AG04450 (cell line): ENCODE results near the gene SH2D3A. TPM values are rescaled to one million over a fixed set of nuclear protein-coding genes. Genes with fewer than 3 reads are reported as not detected.
"Not testable (repeated sequence)": the region's sequence is repeated elsewhere in the genome, so short reads cannot be mapped to it uniquely, and the experiment has no call there.

ENCODE experiments used
- CTCF ChIA-PET: fragments of 300-600, 350-600 bp; formaldehyde crosslinking; extraction: SDS; loops from one replicate; lab custom pipeline; 2022; ENCODE audit warnings: antibody characterized with exemption, inconsistent platforms; lab: Charles Lee
- POLR2A ChIA-PET: fragments of 350-600 bp; formaldehyde crosslinking; extraction: SDS; loops from one replicate; lab custom pipeline; 2021; ENCODE audit warnings: antibody characterized with exemption, inconsistent platforms; lab: Yijun Ruan, JAX
- DNase-seq: peaks from one replicate; pipeline ENCODE4 v3.0.0-alpha.2; 2011; ENCODE audit warnings: low read depth, low spot score
- H3K27ac ChIP-seq: one replicate; pipeline ENCODE4 v1.5.1; 2012; ENCODE audit warnings: low read depth, low read length, control low read depth
- H3K27me3 ChIP-seq: one replicate; pipeline ENCODE4 v1.6.0; 2012; ENCODE audit warnings: low read length; ENCODE audit not compliant: control insufficient read depth, insufficient read depth
- H3K4me3 ChIP-seq: 2 replicates; pipeline ENCODE4 v1.5.1; 2011; ENCODE audit warnings: mild to moderate bottlenecking, low read depth, low read length, control low read depth
- H3K9me3 ChIP-seq: 2 replicates; pipeline ENCODE4 v1.5.1; 2012; ENCODE audit warnings: low read length; ENCODE audit not compliant: control insufficient read depth, insufficient read depth
- CTCF ChIP-seq: IDR thresholded peaks from 2 replicates; pipeline ENCODE4 v1.5.1; 2011; ENCODE audit warnings: low read depth, low read length, control low read depth, inconsistent platforms
- polyA plus RNA-seq: library from polyadenylated mRNA; depleted of rRNA; stranded (reverse); fragments of >200 nt; gene quantifications from 2 replicates; pipeline ENCODE4 v1.2.3, GENCODE V29; 2011

Gene SH2D3A
- polyA plus RNA-seq, 1 experiment, result not detected

DNA sequence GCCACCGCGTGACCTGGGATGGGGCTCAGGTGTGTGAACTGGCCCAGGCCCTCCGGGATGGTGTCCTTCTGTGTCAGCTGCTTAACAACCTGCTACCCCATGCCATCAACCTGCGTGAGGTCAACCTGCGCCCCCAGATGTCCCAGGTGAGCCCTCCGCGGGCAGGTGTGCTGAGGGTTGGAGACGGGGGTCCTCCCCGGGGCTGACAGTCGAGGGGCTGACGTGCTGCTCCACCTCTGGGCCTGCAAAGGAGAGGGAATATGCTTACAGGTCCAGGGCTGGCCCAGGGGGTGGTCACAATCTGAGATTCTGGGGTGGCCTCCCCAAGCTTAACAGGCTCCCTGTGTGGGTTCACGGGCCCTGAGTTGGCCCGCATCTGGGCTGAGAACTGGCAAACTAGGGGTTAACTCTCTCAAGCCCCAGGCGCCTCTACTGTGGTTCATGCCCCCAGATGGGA, 5.7 kb upstream of the SH2D3A start:
- Histone ChIP-seq H3K27me3 (no peaks in the 10 kb centered on the region), H3K4me3 (no peak overlapping the region), H3K9me3 (peaks cover 4% of the 10 kb centered on the region; the same call in 1 of the 2 replicates), H3K27ac (no peak overlapping the region)
- ChIA-PET CTCF (no interaction called here), POLR2A (no interaction called here)
- no peak for TF ChIP-seq CTCF
- DNase-seq, result no peak

DNA sequence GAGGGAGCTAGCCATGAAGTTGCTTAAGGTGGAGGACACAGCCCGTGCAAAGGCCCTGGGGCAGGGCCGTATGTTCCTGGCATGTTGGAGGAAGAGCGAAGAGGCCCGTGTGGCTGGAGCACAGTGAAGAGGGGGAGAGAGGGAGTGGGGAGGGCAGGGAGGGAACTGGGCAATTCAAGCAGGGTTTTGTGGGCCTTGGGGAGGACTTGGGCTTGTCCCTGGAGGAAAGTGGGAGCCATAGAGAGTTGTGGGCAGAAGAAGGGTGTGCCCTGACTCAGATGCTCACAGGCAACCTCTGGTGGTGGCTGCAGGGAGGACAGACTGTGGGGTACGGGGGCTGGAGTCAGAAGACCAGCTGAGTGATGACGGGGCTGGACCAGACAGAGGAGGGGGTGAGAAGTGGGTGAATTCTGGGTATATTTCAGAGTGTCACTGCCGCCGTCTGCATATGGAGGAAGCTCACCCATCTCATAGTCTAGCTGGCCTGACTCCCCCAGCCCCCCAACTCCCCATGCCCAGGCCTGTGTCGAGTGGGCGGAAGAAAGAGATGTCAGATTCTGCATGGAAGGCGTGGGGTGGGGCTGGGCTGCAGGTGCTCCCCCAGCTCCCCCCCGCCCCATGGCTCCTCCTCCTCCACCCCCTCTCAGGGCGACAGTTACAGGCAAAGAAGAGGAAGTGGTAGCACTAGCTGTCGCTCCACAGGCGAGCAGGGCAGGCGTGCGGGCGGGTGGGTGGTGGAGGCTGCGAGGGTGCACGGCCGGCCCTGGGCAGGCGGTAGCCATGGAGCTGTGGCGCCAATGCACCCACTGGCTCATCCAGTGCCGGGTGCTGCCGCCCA, 5.0 kb upstream of the SH2D3A start, which contains the start of gene VAV1:
VAV1 (plus strand) TSS at position 681 of the 838 bp plus-strand sequence; CDS start at position 781, 100 bp downstream.
- Histone ChIP-seq H3K4me3 (no peak within 1 kb of the TSS), H3K9me3 (peaks cover 4% of the 10 kb centered on the region; the same call in 1 of the 2 replicates), H3K27ac (no peak within 1 kb of the TSS), H3K27me3 (peaks cover 1% of the 10 kb centered on the region)
- no peak for DNase-seq
- ChIA-PET CTCF (interaction anchor here (0.7 kb wide), 1 partner anchor 32 kb away, joined by 6 read pairs; no protein-coding TSS in a partner anchor), POLR2A (no interaction called here)
- TF ChIP-seq CTCF, result no peak

- DNase-seq, H3K27ac ChIP-seq, H3K4me3 ChIP-seq, H3K9me3 ChIP-seq, H3K27me3 ChIP-seq: not testable (repeated sequence)
- POLR2A ChIA-PET, result interaction anchor here (0.7 kb wide), 1 partner anchor 43 kb away, joined by 11 read pairs; no protein-coding TSS in a partner anchor
- CTCF ChIA-PET, result interaction anchor here (0.7 to 1.2 kb wide), 2 partner anchors 31 to 92 kb away, joined by 3 to 6 read pairs; no protein-coding TSS in a partner anchor
Measured at GRCh38 chr19:6771648-6772027, 4.4 kb upstream of the SH2D3A start.

DNA sequence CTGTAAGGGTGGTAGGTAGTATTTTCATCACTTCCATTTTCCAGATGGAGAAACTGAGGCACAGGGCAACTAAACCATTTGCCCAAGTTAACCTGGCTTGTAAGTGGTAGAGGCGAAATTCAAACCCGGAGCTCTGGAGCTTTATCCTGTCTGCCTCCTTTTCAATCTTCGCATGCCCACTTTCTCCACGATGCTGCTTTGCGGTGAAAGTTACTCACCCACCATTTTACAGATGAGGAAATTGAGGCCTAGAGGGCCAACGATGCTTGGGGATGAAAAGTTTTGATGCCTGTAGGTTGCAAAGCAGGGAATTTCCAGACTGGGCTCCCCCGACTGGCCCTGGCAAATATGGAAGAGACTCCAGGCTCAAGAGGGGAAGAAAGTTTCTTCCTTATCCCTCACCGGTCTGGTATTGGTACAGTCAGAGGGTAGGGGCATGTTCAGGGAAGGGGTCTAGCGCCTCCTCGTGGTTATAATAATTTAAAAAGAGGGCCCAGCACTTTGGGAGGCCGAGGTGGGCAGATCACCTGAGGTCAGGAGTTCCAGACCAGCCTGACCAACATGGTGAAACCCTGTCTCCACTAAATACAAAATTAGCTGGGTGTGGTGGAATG, 1.9 kb upstream of the SH2D3A start:
- Histone ChIP-seq H3K4me3 (no peak overlapping the region), H3K27ac (no peak overlapping the region), H3K27me3 (peaks cover 7% of the 10 kb centered on the region), H3K9me3 (peaks cover 4% of the 10 kb centered on the region; the same call in 1 of the 2 replicates)
- POLR2A ChIA-PET, result no interaction called here
- no peak for DNase-seq
- peak; percentile 44 for TF ChIP-seq CTCF
- CTCF ChIA-PET, result interaction anchor here (0.9 to 2.5 kb wide), 2 partner anchors 31 to 137 kb away, joined by 3 to 14 read pairs; partner anchors contain the start of genes GPR108 and TRIP10

DNA sequence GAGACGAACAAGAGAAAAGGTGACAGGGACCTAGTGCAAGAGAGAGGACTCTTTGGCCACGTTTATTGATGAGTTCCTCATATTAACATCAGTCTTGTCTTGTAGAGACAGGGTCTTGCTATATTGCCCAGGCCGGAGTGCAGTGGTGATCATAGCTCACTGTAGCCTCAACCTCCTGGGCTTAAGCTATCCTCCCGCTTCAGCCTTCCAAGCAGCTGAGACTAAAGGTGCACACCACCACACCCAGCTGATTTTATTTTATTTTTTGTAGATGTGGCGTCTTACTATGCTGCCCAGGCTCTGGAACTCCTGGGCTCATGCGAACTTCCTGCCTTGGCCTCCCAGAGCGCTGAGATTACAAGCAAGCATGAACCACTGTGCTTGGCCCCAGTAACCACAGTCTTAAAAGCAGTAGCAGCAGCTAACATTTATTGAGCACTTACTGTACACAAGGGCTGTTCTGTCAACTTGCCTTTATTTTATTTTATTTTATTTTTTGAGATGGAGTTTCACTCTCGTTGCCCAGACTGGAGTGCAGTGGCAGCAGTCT, 1.1 kb upstream of the SH2D3A start:
- Histone ChIP-seq H3K4me3 (no peak overlapping the region), H3K27me3 (peaks cover 7% of the 10 kb centered on the region), H3K27ac (no peak overlapping the region), H3K9me3 (peaks cover 4% of the 10 kb centered on the region; the same call in 1 of the 2 replicates)
- ChIA-PET CTCF (interaction anchor here (0.9 to 2.5 kb wide), 2 partner anchors 30 to 250 kb away, joined by 5 to 14 read pairs; partner anchors contain the start of genes GPR108 and TRIP10), POLR2A (no interaction called here)
- no peak for DNase-seq
- TF ChIP-seq CTCF, result no peak
